K562 (cell line): ENCODE data around the gene CHST7. TPM values are rescaled to one million over a fixed set of nuclear protein-coding genes. Genes with fewer than 3 reads are reported as not detected.

Experiments used
- FOXA1 ChIP-seq: fragments of 450-650 bp; IDR thresholded peaks from 2 replicates; pipeline ENCODE4 v1.6.1; 2016; ENCODE audit warnings: mild to moderate bottlenecking, borderline replicate concordance
- MXI1 ChIP-seq: IDR thresholded peaks from 2 replicates; pipeline ENCODE4 v1.6.1; 2011; ENCODE audit warnings: low read depth, mild to moderate bottlenecking, improper control_type of control experiment, low read length
- PHF21A ChIP-seq: fragments of 450-650 bp; IDR thresholded peaks from 2 replicates; pipeline ENCODE4 v1.6.1; 2017; ENCODE audit warnings: low read depth, borderline replicate concordance
- SMARCC2 ChIP-seq: fragments of 450-650 bp; IDR thresholded peaks from 2 replicates; pipeline ENCODE4 v1.6.1; 2017; ENCODE audit warnings: antibody characterized with exemption, moderate library complexity, mild to moderate bottlenecking, low read depth
- TAF1 ChIP-seq: IDR thresholded peaks from 2 replicates; pipeline ENCODE4 v1.6.1; 2011; ENCODE audit warnings: mild to moderate bottlenecking, low read length, moderate library complexity; ENCODE audit not compliant: insufficient read depth, control insufficient read depth, severe bottlenecking; ENCODE audit errors: extremely low read depth
- ZNF121 ChIP-seq: sonication (generic); formaldehyde crosslinking; conservative IDR thresholded peaks from 2 replicates; pipeline ENCODE4 v1.8.0; 2022; ENCODE audit warnings: missing genetic modification reagents
- ZNF324 ChIP-seq: fragments of 250-450 bp; sonication (Bioruptor Pico); IDR thresholded peaks from 2 replicates; pipeline ENCODE4 v1.4.0; 2020; ENCODE audit warnings: mild to moderate bottlenecking
- polyA plus RNA-seq, 8 experiments: library from polyadenylated mRNA; depleted of rRNA in 4 of 8; stranded (reverse) in 5 of 8; unstranded in 3 of 8; fragments of >200 nt; fragmentation: Nextera tagmentation in 2 of 8; fragmentation: Illumina TruSeq in 1 of 8; extraction: Ambion mirVana in 2 of 8; extraction: Trizol in 1 of 8; gene quantifications; 2 replicates each; pipeline versions ENCODE4 v1.2.1 to v1.2.3, GENCODE V29; 2011 to 2014; ENCODE audit warnings: inconsistent platforms in 1 of 8, missing spikeins in 1 of 8
- total RNA-seq, 7 experiments: library from RNA; depleted of rRNA in 6 of 7; stranded (reverse); fragments of >200 nt in 6 of 7; fragmentation: Illumina TruSeq in 2 of 7; extraction: Trizol in 2 of 7; gene quantifications; 2 replicates each; pipeline versions ENCODE4 v1.2.1 to v1.2.3, GENCODE V29; 2011 to 2021; ENCODE audit warnings: low replicate concordance in 1 of 7
- TF ChIP-seq, protein P1 (sequence below): fragments of 450-650 bp; IDR thresholded peaks from 2 replicates; pipeline ENCODE4 v1.6.1; 2016; ENCODE audit warnings: mild to moderate bottlenecking, moderate library complexity
- TF ChIP-seq, protein P2 (sequence below): fragments of 250-450 bp; sonication (Bioruptor Pico); IDR thresholded peaks from 2 replicates; pipeline ENCODE4 v1.5.0; 2021; ENCODE audit warnings: mild to moderate bottlenecking, borderline replicate concordance
- TF ChIP-seq, protein P3 (sequence below): fragments of 450-650 bp; formaldehyde crosslinking; IDR thresholded peaks from 2 replicates; pipeline ENCODE4 v1.4.0; 2020; ENCODE audit warnings: mild to moderate bottlenecking, moderate library complexity
- TF ChIP-seq, protein P4 (sequence below): fragments of 250-450 bp; sonication (Bioruptor Pico); IDR thresholded peaks from 2 replicates; pipeline ENCODE4 v1.5.0; 2021

Gene CHST7
- total and polyA plus RNA-seq, 9 of the 15 experiments (the other 6 are each of a cell fraction or from before 2014, with no cell fraction given) = 0.04 to 0.41 (median 0.09) TPM; not detected in 2

DNA sequence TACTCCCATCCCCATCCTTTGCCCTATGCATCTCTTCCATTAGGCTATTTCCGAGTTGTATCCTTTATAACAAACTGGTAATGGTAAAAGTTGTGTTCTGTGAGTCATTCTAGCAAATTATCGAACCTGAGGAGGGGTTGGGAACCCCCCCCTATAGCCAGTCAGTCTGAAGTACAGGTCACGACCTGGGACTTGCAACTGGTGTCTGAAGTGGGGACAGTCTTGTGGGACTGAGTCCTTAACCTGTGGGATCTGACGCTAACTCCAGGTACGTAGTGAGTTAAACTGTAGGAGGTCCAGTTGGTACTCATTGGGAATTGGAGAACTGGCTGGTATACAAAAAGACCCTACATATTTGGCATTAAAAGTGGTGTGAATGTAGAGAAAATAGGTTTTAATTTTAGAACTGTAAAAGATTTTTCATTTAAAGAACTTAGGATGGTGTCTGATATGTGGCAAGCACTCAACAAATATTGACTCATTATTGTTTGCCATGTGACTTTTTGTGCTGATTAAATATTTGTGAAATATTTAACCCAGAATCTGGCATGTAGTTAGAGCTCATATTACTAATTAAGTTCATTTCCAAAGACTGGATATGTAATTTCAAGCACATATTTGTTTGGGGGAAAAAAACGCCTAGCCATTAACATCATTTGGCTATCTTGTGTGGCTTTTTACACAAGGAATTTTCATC is 50.7 kb downstream of the CHST7 start (continued):
- TF ChIP-seq, protein P1, sequence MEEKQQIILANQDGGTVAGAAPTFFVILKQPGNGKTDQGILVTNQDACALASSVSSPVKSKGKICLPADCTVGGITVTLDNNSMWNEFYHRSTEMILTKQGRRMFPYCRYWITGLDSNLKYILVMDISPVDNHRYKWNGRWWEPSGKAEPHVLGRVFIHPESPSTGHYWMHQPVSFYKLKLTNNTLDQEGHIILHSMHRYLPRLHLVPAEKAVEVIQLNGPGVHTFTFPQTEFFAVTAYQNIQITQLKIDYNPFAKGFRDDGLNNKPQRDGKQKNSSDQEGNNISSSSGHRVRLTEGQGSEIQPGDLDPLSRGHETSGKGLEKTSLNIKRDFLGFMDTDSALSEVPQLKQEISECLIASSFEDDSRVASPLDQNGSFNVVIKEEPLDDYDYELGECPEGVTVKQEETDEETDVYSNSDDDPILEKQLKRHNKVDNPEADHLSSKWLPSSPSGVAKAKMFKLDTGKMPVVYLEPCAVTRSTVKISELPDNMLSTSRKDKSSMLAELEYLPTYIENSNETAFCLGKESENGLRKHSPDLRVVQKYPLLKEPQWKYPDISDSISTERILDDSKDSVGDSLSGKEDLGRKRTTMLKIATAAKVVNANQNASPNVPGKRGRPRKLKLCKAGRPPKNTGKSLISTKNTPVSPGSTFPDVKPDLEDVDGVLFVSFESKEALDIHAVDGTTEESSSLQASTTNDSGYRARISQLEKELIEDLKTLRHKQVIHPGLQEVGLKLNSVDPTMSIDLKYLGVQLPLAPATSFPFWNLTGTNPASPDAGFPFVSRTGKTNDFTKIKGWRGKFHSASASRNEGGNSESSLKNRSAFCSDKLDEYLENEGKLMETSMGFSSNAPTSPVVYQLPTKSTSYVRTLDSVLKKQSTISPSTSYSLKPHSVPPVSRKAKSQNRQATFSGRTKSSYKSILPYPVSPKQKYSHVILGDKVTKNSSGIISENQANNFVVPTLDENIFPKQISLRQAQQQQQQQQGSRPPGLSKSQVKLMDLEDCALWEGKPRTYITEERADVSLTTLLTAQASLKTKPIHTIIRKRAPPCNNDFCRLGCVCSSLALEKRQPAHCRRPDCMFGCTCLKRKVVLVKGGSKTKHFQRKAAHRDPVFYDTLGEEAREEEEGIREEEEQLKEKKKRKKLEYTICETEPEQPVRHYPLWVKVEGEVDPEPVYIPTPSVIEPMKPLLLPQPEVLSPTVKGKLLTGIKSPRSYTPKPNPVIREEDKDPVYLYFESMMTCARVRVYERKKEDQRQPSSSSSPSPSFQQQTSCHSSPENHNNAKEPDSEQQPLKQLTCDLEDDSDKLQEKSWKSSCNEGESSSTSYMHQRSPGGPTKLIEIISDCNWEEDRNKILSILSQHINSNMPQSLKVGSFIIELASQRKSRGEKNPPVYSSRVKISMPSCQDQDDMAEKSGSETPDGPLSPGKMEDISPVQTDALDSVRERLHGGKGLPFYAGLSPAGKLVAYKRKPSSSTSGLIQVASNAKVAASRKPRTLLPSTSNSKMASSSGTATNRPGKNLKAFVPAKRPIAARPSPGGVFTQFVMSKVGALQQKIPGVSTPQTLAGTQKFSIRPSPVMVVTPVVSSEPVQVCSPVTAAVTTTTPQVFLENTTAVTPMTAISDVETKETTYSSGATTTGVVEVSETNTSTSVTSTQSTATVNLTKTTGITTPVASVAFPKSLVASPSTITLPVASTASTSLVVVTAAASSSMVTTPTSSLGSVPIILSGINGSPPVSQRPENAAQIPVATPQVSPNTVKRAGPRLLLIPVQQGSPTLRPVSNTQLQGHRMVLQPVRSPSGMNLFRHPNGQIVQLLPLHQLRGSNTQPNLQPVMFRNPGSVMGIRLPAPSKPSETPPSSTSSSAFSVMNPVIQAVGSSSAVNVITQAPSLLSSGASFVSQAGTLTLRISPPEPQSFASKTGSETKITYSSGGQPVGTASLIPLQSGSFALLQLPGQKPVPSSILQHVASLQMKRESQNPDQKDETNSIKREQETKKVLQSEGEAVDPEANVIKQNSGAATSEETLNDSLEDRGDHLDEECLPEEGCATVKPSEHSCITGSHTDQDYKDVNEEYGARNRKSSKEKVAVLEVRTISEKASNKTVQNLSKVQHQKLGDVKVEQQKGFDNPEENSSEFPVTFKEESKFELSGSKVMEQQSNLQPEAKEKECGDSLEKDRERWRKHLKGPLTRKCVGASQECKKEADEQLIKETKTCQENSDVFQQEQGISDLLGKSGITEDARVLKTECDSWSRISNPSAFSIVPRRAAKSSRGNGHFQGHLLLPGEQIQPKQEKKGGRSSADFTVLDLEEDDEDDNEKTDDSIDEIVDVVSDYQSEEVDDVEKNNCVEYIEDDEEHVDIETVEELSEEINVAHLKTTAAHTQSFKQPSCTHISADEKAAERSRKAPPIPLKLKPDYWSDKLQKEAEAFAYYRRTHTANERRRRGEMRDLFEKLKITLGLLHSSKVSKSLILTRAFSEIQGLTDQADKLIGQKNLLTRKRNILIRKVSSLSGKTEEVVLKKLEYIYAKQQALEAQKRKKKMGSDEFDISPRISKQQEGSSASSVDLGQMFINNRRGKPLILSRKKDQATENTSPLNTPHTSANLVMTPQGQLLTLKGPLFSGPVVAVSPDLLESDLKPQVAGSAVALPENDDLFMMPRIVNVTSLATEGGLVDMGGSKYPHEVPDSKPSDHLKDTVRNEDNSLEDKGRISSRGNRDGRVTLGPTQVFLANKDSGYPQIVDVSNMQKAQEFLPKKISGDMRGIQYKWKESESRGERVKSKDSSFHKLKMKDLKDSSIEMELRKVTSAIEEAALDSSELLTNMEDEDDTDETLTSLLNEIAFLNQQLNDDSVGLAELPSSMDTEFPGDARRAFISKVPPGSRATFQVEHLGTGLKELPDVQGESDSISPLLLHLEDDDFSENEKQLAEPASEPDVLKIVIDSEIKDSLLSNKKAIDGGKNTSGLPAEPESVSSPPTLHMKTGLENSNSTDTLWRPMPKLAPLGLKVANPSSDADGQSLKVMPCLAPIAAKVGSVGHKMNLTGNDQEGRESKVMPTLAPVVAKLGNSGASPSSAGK = no peak
- TF ChIP-seq ZNF324 (CRISPR knock-in tag) = no peak
- TF ChIP-seq MXI1 = no peak
- TF ChIP-seq, protein P2, sequence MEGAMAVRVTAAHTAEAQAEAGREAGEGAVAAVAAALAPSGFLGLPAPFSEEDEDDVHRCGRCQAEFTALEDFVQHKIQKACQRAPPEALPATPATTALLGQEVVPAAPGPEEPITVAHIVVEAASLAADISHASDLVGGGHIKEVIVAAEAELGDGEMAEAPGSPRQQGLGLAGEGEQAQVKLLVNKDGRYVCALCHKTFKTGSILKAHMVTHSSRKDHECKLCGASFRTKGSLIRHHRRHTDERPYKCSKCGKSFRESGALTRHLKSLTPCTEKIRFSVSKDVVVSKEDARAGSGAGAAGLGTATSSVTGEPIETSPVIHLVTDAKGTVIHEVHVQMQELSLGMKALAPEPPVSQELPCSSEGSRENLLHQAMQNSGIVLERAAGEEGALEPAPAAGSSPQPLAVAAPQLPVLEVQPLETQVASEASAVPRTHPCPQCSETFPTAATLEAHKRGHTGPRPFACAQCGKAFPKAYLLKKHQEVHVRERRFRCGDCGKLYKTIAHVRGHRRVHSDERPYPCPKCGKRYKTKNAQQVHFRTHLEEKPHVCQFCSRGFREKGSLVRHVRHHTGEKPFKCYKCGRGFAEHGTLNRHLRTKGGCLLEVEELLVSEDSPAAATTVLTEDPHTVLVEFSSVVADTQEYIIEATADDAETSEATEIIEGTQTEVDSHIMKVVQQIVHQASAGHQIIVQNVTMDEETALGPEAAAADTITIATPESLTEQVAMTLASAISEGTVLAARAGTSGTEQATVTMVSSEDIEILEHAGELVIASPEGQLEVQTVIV (CRISPR knock-in tag) = no peak
- TF ChIP-seq PHF21A = no peak
- TF ChIP-seq TAF1 = no peak
- TF ChIP-seq, protein P3, sequence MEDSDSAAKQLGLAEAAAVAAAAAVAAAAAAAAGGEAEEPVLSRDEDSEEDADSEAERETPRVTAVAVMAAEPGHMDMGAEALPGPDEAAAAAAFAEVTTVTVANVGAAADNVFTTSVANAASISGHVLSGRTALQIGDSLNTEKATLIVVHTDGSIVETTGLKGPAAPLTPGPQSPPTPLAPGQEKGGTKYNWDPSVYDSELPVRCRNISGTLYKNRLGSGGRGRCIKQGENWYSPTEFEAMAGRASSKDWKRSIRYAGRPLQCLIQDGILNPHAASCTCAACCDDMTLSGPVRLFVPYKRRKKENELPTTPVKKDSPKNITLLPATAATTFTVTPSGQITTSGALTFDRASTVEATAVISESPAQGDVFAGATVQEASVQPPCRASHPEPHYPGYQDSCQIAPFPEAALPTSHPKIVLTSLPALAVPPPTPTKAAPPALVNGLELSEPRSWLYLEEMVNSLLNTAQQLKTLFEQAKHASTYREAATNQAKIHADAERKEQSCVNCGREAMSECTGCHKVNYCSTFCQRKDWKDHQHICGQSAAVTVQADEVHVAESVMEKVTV (CRISPR knock-in tag) = no peak
- TF ChIP-seq ZNF121 = no peak
- TF ChIP-seq FOXA1 = no peak
- TF ChIP-seq SMARCC2 = no peak
- TF ChIP-seq, protein P4, sequence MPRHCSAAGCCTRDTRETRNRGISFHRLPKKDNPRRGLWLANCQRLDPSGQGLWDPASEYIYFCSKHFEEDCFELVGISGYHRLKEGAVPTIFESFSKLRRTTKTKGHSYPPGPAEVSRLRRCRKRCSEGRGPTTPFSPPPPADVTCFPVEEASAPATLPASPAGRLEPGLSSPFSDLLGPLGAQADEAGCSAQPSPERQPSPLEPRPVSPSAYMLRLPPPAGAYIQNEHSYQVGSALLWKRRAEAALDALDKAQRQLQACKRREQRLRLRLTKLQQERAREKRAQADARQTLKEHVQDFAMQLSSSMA (CRISPR knock-in tag) = no peak
